ENCODE data around the gene NARS2. TPM values are rescaled to one million over a fixed set of nuclear protein-coding genes. Genes with fewer than 3 reads are reported as not detected.

Gene NARS2
- total RNA-seq, 1 donor from 2014 or later = 17.5 TPM

DNA sequence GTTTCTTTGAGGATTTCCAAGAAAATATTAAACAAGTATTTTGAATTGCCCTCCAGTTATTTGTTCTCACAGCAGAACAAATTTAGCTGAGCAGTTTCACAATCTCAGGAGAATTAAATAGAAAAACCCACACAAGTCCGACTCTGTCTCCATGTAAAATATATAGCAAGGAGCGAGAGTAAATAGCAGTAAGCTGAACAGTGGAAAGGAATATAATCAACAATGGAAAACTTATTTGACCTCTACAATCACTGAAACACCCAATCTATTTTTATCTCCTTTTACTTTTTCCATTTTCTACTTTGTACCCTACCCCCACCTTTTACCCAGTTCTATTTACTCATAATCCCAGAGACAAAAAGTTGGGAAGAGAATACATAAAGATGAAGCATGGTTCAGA lies 34.4 kb downstream of the NARS2 start:
- no peak for DNase-seq
- Histone ChIP-seq H3K27ac (replicated peaks) (no peak overlapping the region), H3K9me3 (replicated peaks) (no peaks in the 10 kb centered on the region), H3K4me1 (peaks cover 19% of the 10 kb centered on the region), H3K27me3 (ENCODE audit: low read depth) (no peaks in the 10 kb centered on the region), H3K4me3 (no peak overlapping the region), H3K36me3 (peaks cover 4% of the 10 kb centered on the region)
- intact Hi-C loops (cut with micrococcal nuclease) = no loop called here
- TF ChIP-seq, protein P1, sequence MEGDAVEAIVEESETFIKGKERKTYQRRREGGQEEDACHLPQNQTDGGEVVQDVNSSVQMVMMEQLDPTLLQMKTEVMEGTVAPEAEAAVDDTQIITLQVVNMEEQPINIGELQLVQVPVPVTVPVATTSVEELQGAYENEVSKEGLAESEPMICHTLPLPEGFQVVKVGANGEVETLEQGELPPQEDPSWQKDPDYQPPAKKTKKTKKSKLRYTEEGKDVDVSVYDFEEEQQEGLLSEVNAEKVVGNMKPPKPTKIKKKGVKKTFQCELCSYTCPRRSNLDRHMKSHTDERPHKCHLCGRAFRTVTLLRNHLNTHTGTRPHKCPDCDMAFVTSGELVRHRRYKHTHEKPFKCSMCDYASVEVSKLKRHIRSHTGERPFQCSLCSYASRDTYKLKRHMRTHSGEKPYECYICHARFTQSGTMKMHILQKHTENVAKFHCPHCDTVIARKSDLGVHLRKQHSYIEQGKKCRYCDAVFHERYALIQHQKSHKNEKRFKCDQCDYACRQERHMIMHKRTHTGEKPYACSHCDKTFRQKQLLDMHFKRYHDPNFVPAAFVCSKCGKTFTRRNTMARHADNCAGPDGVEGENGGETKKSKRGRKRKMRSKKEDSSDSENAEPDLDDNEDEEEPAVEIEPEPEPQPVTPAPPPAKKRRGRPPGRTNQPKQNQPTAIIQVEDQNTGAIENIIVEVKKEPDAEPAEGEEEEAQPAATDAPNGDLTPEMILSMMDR (IDR thresholded peaks at IDR 0.05; ENCODE audit: borderline replicate concordance) = no peak

GRCh38 chr11:78539506-78539905 lies 35.2 kb downstream of the NARS2 start:
- Histone ChIP-seq H3K4me3 (no peak overlapping the region), H3K4me1 (peaks cover 19% of the 10 kb centered on the region), H3K36me3 (peaks cover 4% of the 10 kb centered on the region), H3K27ac (replicated peaks) (no peak overlapping the region), H3K9me3 (replicated peaks) (no peaks in the 10 kb centered on the region), H3K27me3 (ENCODE audit: low read depth) (no peaks in the 10 kb centered on the region)
- intact Hi-C loops (cut with micrococcal nuclease) = no loop called here
- TF ChIP-seq, protein P1 (IDR thresholded peaks at IDR 0.05; ENCODE audit: borderline replicate concordance) = no peak
- DNase-seq = no peak

DNA sequence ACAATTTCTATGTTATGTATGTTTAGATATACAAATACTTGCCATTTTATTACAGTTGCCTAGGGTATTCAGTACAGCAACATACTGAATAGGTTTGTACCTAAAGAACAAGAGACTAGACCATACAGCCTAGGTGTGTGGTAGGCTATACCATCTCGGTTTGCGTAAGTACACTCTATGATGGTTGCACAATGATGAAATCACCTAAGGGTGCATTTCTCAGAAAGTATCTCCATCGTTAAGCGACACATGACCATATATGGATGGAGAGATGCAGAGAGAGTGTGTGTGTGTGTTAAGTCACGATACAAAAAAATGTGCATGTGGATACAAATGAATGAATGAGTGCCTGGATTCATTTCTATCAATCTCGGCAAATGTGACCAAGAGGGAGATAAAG lies 37.7 kb downstream of the NARS2 start:
- Histone ChIP-seq H3K4me3 (no peak overlapping the region), H3K36me3 (peaks cover 4% of the 10 kb centered on the region), H3K4me1 (peaks cover 19% of the 10 kb centered on the region), H3K27me3 (ENCODE audit: low read depth) (no peaks in the 10 kb centered on the region), H3K27ac (replicated peaks) (no peak overlapping the region), H3K9me3 (replicated peaks) (no peaks in the 10 kb centered on the region)
- intact Hi-C loops (cut with micrococcal nuclease) = no loop called here
- TF ChIP-seq, protein P1 (IDR thresholded peaks at IDR 0.05; ENCODE audit: borderline replicate concordance) = no peak
- no peak for DNase-seq

- DNase-seq = no peak
- Histone ChIP-seq H3K27me3 (ENCODE audit: low read depth) (no peaks in the 10 kb centered on the region), H3K36me3 (peaks cover 4% of the 10 kb centered on the region), H3K4me1 (peaks cover 14% of the 10 kb centered on the region), H3K4me3 (no peak overlapping the region), H3K27ac (replicated peaks) (no peak overlapping the region), H3K9me3 (replicated peaks) (no peaks in the 10 kb centered on the region)
- TF ChIP-seq, protein P1 (IDR thresholded peaks at IDR 0.05; ENCODE audit: borderline replicate concordance) = no peak
- intact Hi-C loops (cut with micrococcal nuclease) = no loop called here
Observed at GRCh38 chr11:78535920-78536319, 38.7 kb downstream of the NARS2 start.

DNA sequence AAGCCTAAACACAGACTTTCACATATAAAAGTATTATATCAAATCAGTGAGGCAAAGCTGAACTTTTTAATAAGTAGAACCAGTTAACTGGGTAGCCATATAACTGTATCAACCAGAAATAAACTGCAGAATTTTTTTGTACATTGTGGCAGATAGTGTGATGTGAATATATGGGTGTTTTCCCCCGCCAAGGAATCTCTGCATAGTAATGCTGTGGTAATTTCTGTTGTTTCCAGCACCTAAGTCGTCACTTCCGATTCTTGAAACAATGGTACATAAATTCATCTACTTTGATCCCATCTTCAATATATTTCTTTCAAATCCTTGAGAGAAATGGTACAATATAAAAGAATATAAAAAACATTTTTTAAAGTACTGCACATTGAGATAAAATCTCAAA lies 39.6 kb downstream of the NARS2 start:
- no peak for DNase-seq
- Histone ChIP-seq H3K9me3 (replicated peaks) (no peaks in the 10 kb centered on the region), H3K27me3 (ENCODE audit: low read depth) (no peaks in the 10 kb centered on the region), H3K4me1 (peaks cover 11% of the 10 kb centered on the region), H3K36me3 (peaks cover 4% of the 10 kb centered on the region), H3K27ac (replicated peaks) (no peak overlapping the region), H3K4me3 (no peak overlapping the region)
- intact Hi-C loops (cut with micrococcal nuclease) = no loop called here
- TF ChIP-seq, protein P1 (IDR thresholded peaks at IDR 0.05; ENCODE audit: borderline replicate concordance) = no peak

- H3K36me3 ChIP-seq = peaks cover 4% of the 10 kb centered on the region
- TF ChIP-seq, protein P1 (IDR thresholded peaks at IDR 0.05; ENCODE audit: borderline replicate concordance) = no peak
- intact Hi-C loops (cut with micrococcal nuclease) = no loop called here
- H3K27ac ChIP-seq (replicated peaks) = no peak overlapping the region
- H3K9me3 ChIP-seq (replicated peaks) = no peaks in the 10 kb centered on the region
- H3K4me3 ChIP-seq = no peak overlapping the region
- H3K27me3 ChIP-seq (ENCODE audit: low read depth) = no peaks in the 10 kb centered on the region
- no peaks in the 10 kb centered on the region for H3K4me1 ChIP-seq
- no peak for DNase-seq
Observed at GRCh38 chr11:78533399-78533798, 41.3 kb downstream of the NARS2 start.
